Activated T-cell treated with anti-CD3 and anti-CD28 coated beads for 4 hours (primary cell): ENCODE results near the gene IFT27.
"Not testable (repeated sequence)": the region's sequence is repeated elsewhere in the genome, so short reads cannot be mapped to it uniquely, and the experiment has no call there.

Source experiments
- DNase-seq: peaks from one replicate; pipeline ENCODE4 v3.0.0-alpha.2; 2020

The IFT27 gene

DNA sequence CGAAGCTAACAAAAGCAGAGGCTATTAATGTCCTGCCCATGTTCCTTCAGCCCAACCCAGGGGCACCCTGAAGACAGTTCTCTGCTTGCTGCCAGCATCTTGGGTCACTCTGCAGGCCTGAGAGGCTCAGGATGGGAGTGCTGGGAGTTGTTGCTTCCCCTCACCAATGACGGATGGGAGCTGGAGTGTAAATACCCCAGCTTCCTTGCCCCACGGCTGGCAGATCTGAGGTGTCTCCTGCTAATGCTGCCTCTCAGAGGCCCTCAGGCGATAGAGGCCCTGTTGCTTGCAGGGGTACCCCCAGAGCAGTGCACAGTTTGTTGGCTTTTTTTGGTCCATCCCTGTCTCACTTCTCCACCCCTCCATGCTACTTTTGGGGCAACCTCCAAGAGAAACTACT, 32.9 kb downstream of the IFT27 start:
- DNase-seq = no peak

- DNase-seq = no peak
Measured at GRCh38 chr22:36741968-36742367, 34.0 kb downstream of the IFT27 start.

DNA sequence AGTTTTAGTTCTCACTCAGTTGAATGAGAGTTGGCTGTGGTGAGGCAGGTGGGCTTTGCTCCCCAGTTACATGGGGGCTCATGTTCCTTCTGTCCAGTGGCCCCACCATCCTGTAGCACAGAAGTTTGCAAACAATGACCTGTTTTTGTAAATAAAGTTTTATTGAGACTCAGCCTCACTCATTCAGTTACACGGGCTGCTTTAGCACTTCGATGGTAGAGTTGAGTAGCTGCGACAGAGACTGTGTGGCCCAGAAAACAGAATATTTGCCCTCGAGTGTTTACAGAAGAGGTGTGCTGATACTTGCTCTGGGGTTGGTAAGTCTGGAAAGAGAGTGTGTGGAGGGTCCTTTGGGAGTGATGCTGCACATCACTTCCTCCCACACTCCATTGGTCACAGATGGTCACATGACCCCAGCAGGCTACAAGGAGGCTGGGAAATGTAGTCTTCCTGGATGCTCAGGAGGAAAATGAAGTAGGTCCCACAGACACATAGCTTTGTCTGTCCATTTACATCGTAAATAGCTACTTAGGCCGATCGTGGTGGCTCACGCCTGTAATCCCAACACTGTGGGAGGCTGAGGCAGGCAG, 34.6 kb downstream of the IFT27 start:
- no peak for DNase-seq

GRCh38 chr22:36740716-36741115, 35.2 kb downstream of the IFT27 start:
- no peak for DNase-seq

GRCh38 chr22:36739185-36739584, 36.7 kb downstream of the IFT27 start:
- DNase-seq = no peak

GRCh38 chr22:36738416-36739020, 37.4 kb downstream of the IFT27 start:
- no peak for DNase-seq

DNA sequence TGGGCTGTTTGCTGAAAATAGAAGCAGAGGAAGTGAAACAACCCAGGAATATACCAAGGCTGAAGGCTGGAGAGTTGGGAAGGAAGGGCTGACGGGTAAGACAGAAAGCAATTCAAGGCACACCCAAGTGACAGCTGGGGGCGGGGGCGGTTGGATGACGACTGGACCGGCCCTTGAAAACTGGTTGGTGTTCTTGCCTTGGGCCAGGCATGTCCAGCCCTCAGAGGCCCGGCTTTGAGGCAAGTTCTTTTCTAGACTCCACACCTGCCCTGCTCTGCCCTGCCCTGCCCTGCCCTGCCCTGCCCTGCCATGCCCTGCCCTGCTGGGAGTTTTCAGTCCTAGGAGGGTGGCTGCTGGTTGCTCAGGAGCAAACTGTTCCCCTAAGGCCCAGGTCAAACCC, 38.1 kb downstream of the IFT27 start:
- DNase-seq = no peak

GRCh38 chr22:36736701-36737320, 39.1 kb downstream of the IFT27 start:
- DNase-seq = no peak

GRCh38 chr22:36734171-36735058, 41.5 kb downstream of the IFT27 start:
- no peak for DNase-seq

DNA sequence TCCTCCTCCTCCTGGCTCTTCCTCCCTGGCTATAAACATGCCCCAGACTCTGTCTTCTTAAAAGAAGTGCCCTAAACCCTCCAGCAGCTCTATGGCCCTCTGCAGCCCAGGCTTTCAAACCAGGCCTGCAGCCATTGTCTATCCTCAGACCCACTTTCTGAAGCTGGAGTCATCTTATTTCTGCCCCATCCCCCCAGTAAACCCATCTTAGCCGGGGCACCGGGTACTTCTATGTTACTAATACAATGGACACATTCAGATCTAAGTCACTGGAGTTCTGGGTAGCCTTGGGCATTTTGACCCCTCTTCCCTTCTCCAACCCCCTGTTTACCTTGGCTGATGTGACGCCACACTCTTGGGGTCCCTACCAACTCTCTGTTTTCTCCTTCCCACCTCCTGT, 42.6 kb downstream of the IFT27 start:
- DNase-seq = no peak

- DNase-seq = no peak
Measured at GRCh38 chr22:36732609-36733008, 43.3 kb downstream of the IFT27 start.

DNA sequence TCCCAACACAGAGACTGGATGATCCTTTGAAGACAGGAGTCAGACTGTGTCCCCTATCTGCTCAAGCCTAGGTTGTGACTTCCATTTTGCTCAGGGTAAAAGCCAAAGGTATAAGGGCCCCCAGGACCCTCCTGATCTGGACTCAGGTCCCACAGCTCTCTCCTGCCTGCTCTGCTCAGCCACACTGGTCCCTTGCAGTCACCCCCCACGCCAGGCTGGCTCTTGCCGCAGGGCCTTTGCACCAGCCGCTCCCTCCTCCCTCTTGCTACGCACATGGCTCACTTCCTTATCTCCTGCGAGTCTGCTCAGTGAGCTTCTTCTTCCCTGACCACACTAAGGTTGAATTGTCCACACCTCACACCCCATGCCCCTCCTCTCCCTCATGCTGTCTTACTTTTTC, 44.0 kb downstream of the IFT27 start:
- DNase-seq = no peak

GRCh38 chr22:36731321-36731720, 44.6 kb downstream of the IFT27 start:
- not testable (repeated sequence) for DNase-seq

DNA sequence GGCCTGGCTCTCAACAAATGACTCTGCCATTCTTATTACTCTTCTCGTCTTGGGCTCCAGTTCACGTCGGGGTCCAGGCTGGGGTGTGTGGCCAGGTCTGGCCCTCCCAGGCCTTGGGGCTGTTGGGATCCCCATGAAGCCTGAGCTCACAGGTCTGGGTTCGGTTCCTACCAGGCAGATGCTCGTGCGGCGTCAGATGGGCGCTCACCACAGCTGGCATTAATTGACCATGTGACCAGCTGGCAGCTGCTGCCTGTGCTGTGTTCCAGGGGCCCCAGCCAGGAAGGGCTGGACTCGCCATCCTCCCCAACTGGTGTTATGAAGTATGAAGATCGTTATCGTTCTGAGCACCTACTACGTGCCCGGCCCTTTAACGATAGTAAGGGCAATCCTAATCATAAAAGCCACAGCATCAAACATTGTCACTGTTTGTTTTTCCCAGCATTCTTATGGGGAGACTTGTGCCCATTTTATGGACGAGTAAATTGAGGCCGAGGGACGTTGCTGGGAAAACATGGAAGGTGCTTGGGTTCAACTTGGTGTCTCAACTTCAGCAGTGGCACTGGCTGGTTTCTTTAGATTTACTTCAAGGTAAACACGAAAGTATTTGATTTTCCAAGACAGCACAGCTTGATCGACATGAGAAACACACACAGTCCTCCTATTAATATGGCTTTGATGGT, 45.6 kb downstream of the IFT27 start:
- no peak for DNase-seq

DNA sequence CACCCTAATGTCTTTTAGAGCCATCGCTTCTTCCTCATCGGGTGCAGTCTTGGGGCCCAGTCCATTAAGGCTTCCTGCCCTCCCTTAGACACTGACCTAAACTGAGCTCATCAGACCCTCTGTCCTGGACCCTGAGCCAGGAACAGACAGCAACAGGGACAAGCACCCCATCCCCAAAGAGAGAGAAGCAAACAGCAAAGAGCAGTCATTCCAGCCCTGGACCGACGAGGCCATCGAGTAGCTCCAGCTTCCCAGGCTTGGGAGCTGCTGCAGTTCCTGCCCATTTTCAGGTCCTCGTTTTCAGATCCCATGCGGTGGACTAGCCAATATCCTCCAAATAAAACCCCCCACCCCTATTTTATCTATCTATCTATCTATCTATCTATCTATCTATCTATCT, 46.6 kb downstream of the IFT27 start:
- DNase-seq = no peak

GRCh38 chr22:36728505-36728904, 47.4 kb downstream of the IFT27 start:
- no peak for DNase-seq

- DNase-seq = no peak
Measured at GRCh38 chr22:36727927-36728488, 47.9 kb downstream of the IFT27 start.

- no peak for DNase-seq
Measured at GRCh38 chr22:36727110-36727509, 48.8 kb downstream of the IFT27 start.

DNA sequence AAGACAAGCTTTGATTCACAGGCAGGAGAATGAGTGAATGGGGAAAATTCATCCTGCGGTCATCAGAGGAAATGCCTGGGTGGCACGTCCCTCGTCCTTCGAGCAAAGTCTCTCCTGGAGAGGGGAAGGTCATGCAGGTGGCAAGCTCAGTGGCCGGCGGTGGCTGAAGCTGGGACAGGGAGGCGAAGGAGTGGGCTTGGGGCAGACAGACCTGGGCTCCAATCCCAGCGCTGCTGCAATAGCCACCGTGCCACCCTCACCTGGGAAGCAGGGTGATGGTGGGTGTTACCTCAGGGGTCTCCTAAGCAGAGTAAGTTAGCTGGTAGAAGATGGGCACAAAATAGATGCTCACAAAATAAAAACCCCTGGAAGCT, 49.9 kb downstream of the IFT27 start:
- no peak for DNase-seq

- no peak for DNase-seq
Measured at GRCh38 chr22:36725366-36726006, 50.4 kb downstream of the IFT27 start.

- DNase-seq = no peak
Measured at GRCh38 chr22:36724836-36725235, 51.1 kb downstream of the IFT27 start.

DNA sequence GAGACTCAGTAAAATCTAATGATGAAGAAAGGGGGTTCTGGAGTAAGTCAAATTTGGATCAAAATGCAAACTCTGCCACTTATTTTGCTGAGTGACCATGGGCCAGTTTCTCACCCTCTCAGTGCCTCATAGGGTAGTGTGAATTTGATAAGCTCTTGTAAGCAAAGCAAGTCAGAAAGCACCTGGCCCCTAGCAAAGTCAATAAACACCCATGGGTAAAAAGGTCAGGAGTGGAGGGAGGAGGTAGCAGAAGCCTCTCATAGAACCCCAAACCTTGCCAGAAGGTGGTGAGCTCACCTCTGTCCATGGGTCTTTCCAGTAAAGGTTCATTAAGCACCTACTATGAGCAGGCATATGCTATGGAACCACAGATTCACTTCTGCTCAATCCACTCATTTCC, 53.9 kb downstream of the IFT27 start:
- no peak for DNase-seq
